H9 (cell line): Measurements from ENCODE around the gene ANKRD44. TPM values are rescaled to one million over a fixed set of nuclear protein-coding genes. Genes with fewer than 3 reads are reported as not detected.

Source experiments
- DNase-seq: peaks from one replicate; pipeline ENCODE4 v3.0.0-alpha.2; 2017
- H2AFZ ChIP-seq: one replicate; pipeline ENCODE4 v1.6.1; 2013; ENCODE audit warnings: mild to moderate bottlenecking, low read length, control low read depth, moderate library complexity
- H2AK5ac ChIP-seq: 2 replicates; pipeline ENCODE4 v1.6.1; 2013; ENCODE audit warnings: low read length, control low read depth, mixed read lengths; ENCODE audit not compliant: insufficient read length
- H2BK120ac ChIP-seq: one replicate; pipeline ENCODE4 v1.6.1; 2013; ENCODE audit warnings: low read depth, mild to moderate bottlenecking, low read length, control low read depth, inconsistent platforms; ENCODE audit not compliant: poor library complexity, severe bottlenecking
- H2BK12ac ChIP-seq: 2 replicates; pipeline ENCODE4 v1.6.1; 2013; ENCODE audit warnings: low read length, control low read depth, mixed read lengths, low read depth; ENCODE audit not compliant: insufficient read length
- H2BK15ac ChIP-seq: 2 replicates; pipeline ENCODE4 v1.6.1; 2013; ENCODE audit warnings: low read depth, low read length, control low read depth
- H2BK20ac ChIP-seq: one replicate; pipeline ENCODE4 v1.6.1; 2013; ENCODE audit warnings: low read depth, mild to moderate bottlenecking, low read length, control low read depth, inconsistent platforms; ENCODE audit not compliant: poor library complexity, severe bottlenecking
- H2BK5ac ChIP-seq: 2 replicates; pipeline ENCODE4 v1.6.1; 2013; ENCODE audit warnings: low read length, control low read depth, mixed read lengths; ENCODE audit not compliant: insufficient read length
- H3K14ac ChIP-seq: 2 replicates; pipeline ENCODE4 v1.6.1; 2013; ENCODE audit warnings: low read length, control low read depth; ENCODE audit not compliant: insufficient read depth
- H3K18ac ChIP-seq: 2 replicates; pipeline ENCODE4 v1.6.1; 2013; ENCODE audit warnings: low read depth, mild to moderate bottlenecking, mixed read lengths, low read length, control low read depth; ENCODE audit not compliant: insufficient read length
- H3K23ac ChIP-seq: 2 replicates; pipeline ENCODE4 v1.6.1; 2013; ENCODE audit warnings: low read length, control low read depth, mixed read lengths, low read depth; ENCODE audit not compliant: insufficient read length
- H3K23me2 ChIP-seq: 2 replicates; pipeline ENCODE4 v1.6.1; 2013; ENCODE audit warnings: low read depth, mild to moderate bottlenecking, mixed read lengths, low read length, control low read depth; ENCODE audit not compliant: insufficient read length, poor library complexity, severe bottlenecking
- H3K27ac ChIP-seq: 2 replicates; pipeline ENCODE4 v1.5.1; 2013; ENCODE audit warnings: low read length, control low read depth, mixed read lengths, low read depth; ENCODE audit not compliant: insufficient read length
- H3K27me3 ChIP-seq: 2 replicates; pipeline ENCODE4 v1.6.1; 2013; ENCODE audit warnings: low read length, control low read depth, inconsistent platforms; ENCODE audit not compliant: insufficient read depth
- H3K4ac ChIP-seq: 2 replicates; pipeline ENCODE4 v1.6.1; 2013; ENCODE audit warnings: low read depth, mild to moderate bottlenecking, control low read depth, inconsistent platforms, low read length, moderate library complexity
- H3K4me1 ChIP-seq: 2 replicates; pipeline ENCODE4 v1.6.1; 2013; ENCODE audit warnings: low read length, control low read depth, inconsistent platforms; ENCODE audit not compliant: insufficient read depth
- H3K4me2 ChIP-seq: 2 replicates; pipeline ENCODE4 v1.6.1; 2013; ENCODE audit warnings: low read length, control low read depth, mixed read lengths; ENCODE audit not compliant: insufficient read length, insufficient read depth
- H3K56ac ChIP-seq: 2 replicates; pipeline ENCODE4 v1.6.1; 2013; ENCODE audit warnings: low read depth, mild to moderate bottlenecking, mixed read lengths, low read length, control low read depth; ENCODE audit not compliant: insufficient read length
- H3K79me1 ChIP-seq: 2 replicates; pipeline ENCODE4 v1.6.1; 2013; ENCODE audit warnings: low read depth, mild to moderate bottlenecking, moderate library complexity, low read length, control low read depth, inconsistent platforms; ENCODE audit not compliant: insufficient read depth, poor library complexity, severe bottlenecking
- H3K79me2 ChIP-seq: 2 replicates; pipeline ENCODE4 v1.6.1; 2013; ENCODE audit warnings: low read length, control low read depth, inconsistent platforms; ENCODE audit not compliant: insufficient read depth
- H3K9ac ChIP-seq: 2 replicates; pipeline ENCODE4 v1.6.1; 2013; ENCODE audit warnings: low read length, control low read depth, mixed read lengths; ENCODE audit not compliant: insufficient read length; ENCODE audit errors: extremely low read depth
- H3K9me3 ChIP-seq: one replicate; pipeline ENCODE4 v1.6.1; 2013; ENCODE audit warnings: low read depth, low read length, inconsistent platforms; ENCODE audit not compliant: control insufficient read depth
- H3T11ph ChIP-seq: one replicate; pipeline ENCODE4 v1.6.1; 2013; ENCODE audit warnings: mild to moderate bottlenecking, low read length, control low read depth, inconsistent platforms
- H4K20me1 ChIP-seq: one replicate; pipeline ENCODE4 v1.6.1; 2013; ENCODE audit not compliant: control insufficient read depth, insufficient read length, insufficient read depth
- H4K5ac ChIP-seq: 2 replicates; pipeline ENCODE4 v1.6.1; 2013; ENCODE audit warnings: low read depth, mild to moderate bottlenecking, mixed read lengths, low read length, control low read depth; ENCODE audit not compliant: insufficient read length
- H4K8ac ChIP-seq: replicated peaks from 2 replicates; pipeline ENCODE4 v1.6.1; 2013; ENCODE audit warnings: low read length, control low read depth, mixed read lengths, low read depth; ENCODE audit not compliant: insufficient read length
- H4K91ac ChIP-seq: 2 replicates; pipeline ENCODE4 v1.6.1; 2013; ENCODE audit warnings: low read depth, mild to moderate bottlenecking, moderate library complexity, mixed read lengths, low read length, control low read depth; ENCODE audit not compliant: insufficient read length
- H3K27ac Mint-ChIP-seq, 3 experiments: 2 replicates in 2 of 3; 3 replicates in 1 of 3; pipeline ENCODE4 v1.8.0; 2020 to 2021; ENCODE audit warnings: mixed read lengths in 3 of 3, mild to moderate bottlenecking in 1 of 3, moderate library complexity in 1 of 3
- H3K27me3 Mint-ChIP-seq: 2 replicates; pipeline ENCODE4 v1.8.0; 2021; ENCODE audit warnings: low read depth, mild to moderate bottlenecking, moderate library complexity, mixed read lengths
- H3K36me3 Mint-ChIP-seq, 3 experiments: 2 replicates in 2 of 3; 3 replicates in 1 of 3; pipeline ENCODE4 v1.8.0; 2020 to 2021; ENCODE audit warnings: low read depth in 3 of 3, mixed read lengths in 3 of 3; ENCODE audit not compliant: insufficient read depth in 1 of 3
- H3K4me1 Mint-ChIP-seq, 2 experiments: 2 replicates each; pipeline ENCODE4 v1.8.0; 2020; ENCODE audit warnings: mixed read lengths in 2 of 2
- H3K4me3 Mint-ChIP-seq, 2 experiments: 2 replicates in 1 of 2; 3 replicates in 1 of 2; pipeline ENCODE4 v1.8.0; 2020 to 2021; ENCODE audit warnings: mild to moderate bottlenecking in 2 of 2, mixed read lengths in 2 of 2, moderate library complexity in 1 of 2
- H3K9me3 Mint-ChIP-seq, 2 experiments: 2 replicates in 1 of 2; 3 replicates in 1 of 2; pipeline ENCODE4 v1.8.0; 2020; ENCODE audit warnings: mild to moderate bottlenecking in 2 of 2, mixed read lengths in 2 of 2, moderate library complexity in 1 of 2
- CTCF ChIP-seq: fragments of 200-600 bp; sonication (generic); conservative IDR thresholded peaks from 3 replicates; pipeline ENCODE4 v1.8.0; 2021; ENCODE audit warnings: antibody characterized with exemption, mild to moderate bottlenecking
- WGBS: extraction: QIAGEN DNeasy Blood & Tissue Kit; methylation state at CpG from one replicate; pipeline ENCODE4 v1.1.7; 2013; ENCODE audit warnings: missing lambda C conversion rate, low lambda C conversion rate, mixed read lengths; ENCODE audit not compliant: insufficient read length; ENCODE audit errors: extremely low coverage; 5-methylcytosine and 5-hydroxymethylcytosine counted together
- total RNA-seq: library from RNA; stranded (reverse); gene quantifications from 2 replicates; pipeline ENCODE4 v1.2.1, GENCODE V29; 2021

Gene ANKRD44
- total RNA-seq, 1 experiment from 2014 or later = 1.9 TPM

- H2BK5ac ChIP-seq = no peak overlapping the region
- H3T11ph ChIP-seq = no peak overlapping the region
- H3K4me1 ChIP-seq = no peaks in the 10 kb centered on the region
- no peak overlapping the region for H3K9ac ChIP-seq
- no peak overlapping the region for H4K91ac ChIP-seq
- H3K4me1 Mint-ChIP-seq = peaks cover 0 to 3% of the 10 kb centered on the region in 2 experiments; a peak in 2 of 4 replicates
- H2AFZ ChIP-seq = no peak overlapping the region
- no peak overlapping the region for H3K23ac ChIP-seq
- no peak overlapping the region for H3K4me2 ChIP-seq
- H3K9me3 Mint-ChIP-seq = no peaks in the 10 kb centered on the region
- H3K23me2 ChIP-seq = peaks cover 2% of the 10 kb centered on the region
- no peak overlapping the region for H2BK15ac ChIP-seq
- H3K27ac ChIP-seq = no peak overlapping the region
- H3K56ac ChIP-seq = no peak overlapping the region
- H3K4ac ChIP-seq = no peak overlapping the region
- no peak overlapping the region for H4K5ac ChIP-seq
- no peaks in the 10 kb centered on the region for H3K36me3 Mint-ChIP-seq
- no peak overlapping the region for H2BK12ac ChIP-seq
- no peak overlapping the region for H3K14ac ChIP-seq
- H3K79me1 ChIP-seq = no peaks in the 10 kb centered on the region
- no peak for TF ChIP-seq CTCF
- no peak overlapping the region for H3K18ac ChIP-seq
- no peak overlapping the region for H3K4me3 Mint-ChIP-seq
- no peak overlapping the region for H3K27ac Mint-ChIP-seq
- WGBS = no CpG with 5 or more reads among the region's 4 CpGs
- H4K20me1 ChIP-seq = no peaks in the 10 kb centered on the region
- no peak overlapping the region for H2AK5ac ChIP-seq
- no peak overlapping the region for H2BK20ac ChIP-seq
- no peak for DNase-seq
- H4K8ac ChIP-seq = no peak overlapping the region
- H3K27me3 ChIP-seq = no peaks in the 10 kb centered on the region
- no peaks in the 10 kb centered on the region for H3K27me3 Mint-ChIP-seq
- H3K79me2 ChIP-seq = no peaks in the 10 kb centered on the region
- H2BK120ac ChIP-seq = no peak overlapping the region
- H3K9me3 ChIP-seq = no peaks in the 10 kb centered on the region
These were observed 12.7 kb downstream of the ANKRD44 start for GRCh38 chr2:197297772-197298318.
